ENCODE results near the gene GPC6.

The GPC6 gene

GRCh38 chr13:94371855-94372254 is 1145.2 kb downstream of the GPC6 start:
- no peak overlapping the region for H3K27ac ChIP-seq
- TF ChIP-seq CTCF (conservative IDR thresholded peaks at IDR 0.05) (no peak), ZFX (IDR thresholded peaks at IDR 0.05) (no peak)

GRCh38 chr13:94382517-94382916 is 1155.9 kb downstream of the GPC6 start:
- H3K27ac ChIP-seq = no peak overlapping the region
- TF ChIP-seq CTCF (conservative IDR thresholded peaks at IDR 0.05) (no peak), ZFX (IDR thresholded peaks at IDR 0.05) (no peak)

- TF ChIP-seq CTCF (conservative IDR thresholded peaks at IDR 0.05) = no peak
- H3K27ac ChIP-seq = no peak overlapping the region
Observed at GRCh38 chr13:94382960-94383359, 1156.4 kb downstream of the GPC6 start.

- no peak for TF ChIP-seq ZFX (IDR thresholded peaks at IDR 0.05)
- TF ChIP-seq CTCF (conservative IDR thresholded peaks at IDR 0.05) = no peak
- H3K27ac ChIP-seq = no peak overlapping the region
Observed at GRCh38 chr13:94384231-94384905, 1157.8 kb downstream of the GPC6 start.

- TF ChIP-seq ZFX (IDR thresholded peaks at IDR 0.05) (no peak), CTCF (conservative IDR thresholded peaks at IDR 0.05) (no peak)
- H3K27ac ChIP-seq = no peak overlapping the region
Observed at GRCh38 chr13:94387047-94387446, 1160.4 kb downstream of the GPC6 start.

GRCh38 chr13:94389604-94390351 is 1163.2 kb downstream of the GPC6 start:
- no peak overlapping the region for H3K27ac ChIP-seq

More at GRCh38 chr13:94389604-94390351, 1163.2 kb downstream of the GPC6 start:
- no peak for TF ChIP-seq ZFX (IDR thresholded peaks at IDR 0.05)
- TF ChIP-seq CTCF (conservative IDR thresholded peaks at IDR 0.05) = no peak
